ENCODE results near the gene ABI3BP. TPM values are rescaled to one million over a fixed set of nuclear protein-coding genes. Genes with fewer than 3 reads are reported as not detected.

ABI3BP gene
- total RNA-seq, 1 donor from 2014 or later, result 91.1 TPM

DNA sequence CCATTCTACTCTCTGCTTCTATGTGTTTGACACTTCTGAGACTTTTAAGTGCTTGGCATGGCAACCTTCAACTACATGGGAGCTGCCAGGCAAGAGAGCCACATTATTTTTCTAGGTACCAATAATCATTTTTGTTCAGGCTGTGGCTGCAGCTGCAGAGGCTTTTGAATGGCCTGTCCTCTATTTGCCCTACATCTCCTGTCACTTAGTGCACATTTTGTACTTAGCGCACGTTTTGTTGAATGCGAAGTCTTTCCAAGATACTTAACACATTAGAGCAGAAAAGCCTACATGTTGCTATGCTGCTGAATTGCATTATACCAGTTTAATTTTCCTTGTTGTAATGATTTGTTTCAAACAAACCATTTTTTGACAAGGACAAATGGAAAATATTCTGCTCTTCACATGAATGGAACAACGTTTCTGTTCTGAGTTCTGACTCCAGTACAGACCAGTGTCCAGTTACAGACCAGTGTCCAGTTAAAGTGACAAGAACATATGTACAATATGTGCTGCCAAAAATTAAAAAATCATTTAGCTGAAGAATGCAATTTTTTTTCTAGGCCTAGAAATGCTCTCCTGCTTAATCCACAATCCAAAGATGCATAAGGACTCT, 113.9 kb downstream of the ABI3BP start:
- no peak overlapping the region for H3K27ac ChIP-seq

GRCh38 chr3:100877286-100877685, 115.9 kb downstream of the ABI3BP start:
- no peak overlapping the region for H3K4me3 ChIP-seq
- no peaks in the 10 kb centered on the region for H3K36me3 ChIP-seq
- H3K27ac ChIP-seq, result no peak overlapping the region
- intact Hi-C loops (cut with DNase I), result no loop called here
- no peaks in the 10 kb centered on the region for H3K9me3 ChIP-seq
- TF ChIP-seq, protein P1, sequence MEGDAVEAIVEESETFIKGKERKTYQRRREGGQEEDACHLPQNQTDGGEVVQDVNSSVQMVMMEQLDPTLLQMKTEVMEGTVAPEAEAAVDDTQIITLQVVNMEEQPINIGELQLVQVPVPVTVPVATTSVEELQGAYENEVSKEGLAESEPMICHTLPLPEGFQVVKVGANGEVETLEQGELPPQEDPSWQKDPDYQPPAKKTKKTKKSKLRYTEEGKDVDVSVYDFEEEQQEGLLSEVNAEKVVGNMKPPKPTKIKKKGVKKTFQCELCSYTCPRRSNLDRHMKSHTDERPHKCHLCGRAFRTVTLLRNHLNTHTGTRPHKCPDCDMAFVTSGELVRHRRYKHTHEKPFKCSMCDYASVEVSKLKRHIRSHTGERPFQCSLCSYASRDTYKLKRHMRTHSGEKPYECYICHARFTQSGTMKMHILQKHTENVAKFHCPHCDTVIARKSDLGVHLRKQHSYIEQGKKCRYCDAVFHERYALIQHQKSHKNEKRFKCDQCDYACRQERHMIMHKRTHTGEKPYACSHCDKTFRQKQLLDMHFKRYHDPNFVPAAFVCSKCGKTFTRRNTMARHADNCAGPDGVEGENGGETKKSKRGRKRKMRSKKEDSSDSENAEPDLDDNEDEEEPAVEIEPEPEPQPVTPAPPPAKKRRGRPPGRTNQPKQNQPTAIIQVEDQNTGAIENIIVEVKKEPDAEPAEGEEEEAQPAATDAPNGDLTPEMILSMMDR (IDR thresholded peaks at IDR 0.05), result no peak
- TF ChIP-seq POLR2AphosphoS5 (IDR thresholded peaks at IDR 0.05; ENCODE audit: insufficient read depth in 1 of 2, low read depth in 1 of 2), result no peak
- no peak for TF ChIP-seq POLR2A (IDR thresholded peaks at IDR 0.05)
- H3K27me3 ChIP-seq, result no peaks in the 10 kb centered on the region
- DNase-seq (ENCODE audit: extremely low spot score in 2 of 2), result no peak
- H3K4me1 ChIP-seq, result peaks cover 19% of the 10 kb centered on the region

More for the DNA sequence above, 113.9 kb downstream of the ABI3BP start:
- H3K4me3 ChIP-seq, result no peak overlapping the region
- no peaks in the 10 kb centered on the region for H3K27me3 ChIP-seq
- H3K4me1 ChIP-seq, result peaks cover 19% of the 10 kb centered on the region
- no peak for DNase-seq (ENCODE audit: extremely low spot score in 2 of 2)
- intact Hi-C loops (cut with DNase I), result no loop called here
- TF ChIP-seq POLR2A (IDR thresholded peaks at IDR 0.05), result no peak
- TF ChIP-seq POLR2AphosphoS5 (IDR thresholded peaks at IDR 0.05; ENCODE audit: insufficient read depth in 1 of 2, low read depth in 1 of 2), result no peak
- TF ChIP-seq, protein P1 (IDR thresholded peaks at IDR 0.05), result no peak
- no peaks in the 10 kb centered on the region for H3K9me3 ChIP-seq
- H3K36me3 ChIP-seq, result no peaks in the 10 kb centered on the region

DNA sequence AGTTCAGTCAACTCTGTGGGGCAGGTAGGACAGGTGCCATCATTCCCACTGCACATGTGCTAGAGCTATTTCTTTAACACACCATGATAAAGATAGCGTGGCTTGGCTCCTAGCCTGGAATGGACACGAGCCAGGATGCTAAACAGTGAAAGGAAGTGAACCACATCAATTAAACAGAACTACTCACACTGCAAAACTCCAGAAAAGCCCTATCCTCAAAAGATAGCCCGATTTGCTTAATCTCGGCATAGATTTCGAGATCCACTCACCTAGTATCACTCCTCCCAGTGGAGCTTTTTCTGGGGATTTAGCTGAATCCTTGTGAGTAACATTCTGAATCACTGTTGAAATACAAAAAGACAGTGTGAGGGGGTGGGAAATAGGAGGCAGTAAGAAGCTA, 118.0 kb downstream of the ABI3BP start:
- Histone ChIP-seq H3K36me3 (no peaks in the 10 kb centered on the region), H3K9me3 (no peaks in the 10 kb centered on the region), H3K4me3 (no peak overlapping the region), H3K27me3 (no peaks in the 10 kb centered on the region), H3K27ac (no peak overlapping the region), H3K4me1 (peaks cover 12% of the 10 kb centered on the region)
- intact Hi-C loops (cut with DNase I), result no loop called here
- TF ChIP-seq POLR2A (IDR thresholded peaks at IDR 0.05) (no peak), POLR2AphosphoS5 (IDR thresholded peaks at IDR 0.05; ENCODE audit: insufficient read depth in 1 of 2, low read depth in 1 of 2) (no peak)
- TF ChIP-seq, protein P1 (IDR thresholded peaks at IDR 0.05), result no peak
- DNase-seq (ENCODE audit: extremely low spot score in 2 of 2), result no peak

GRCh38 chr3:100873611-100874010, 119.6 kb downstream of the ABI3BP start:
- no peak overlapping the region for H3K4me3 ChIP-seq
- no peak for TF ChIP-seq POLR2AphosphoS5 (IDR thresholded peaks at IDR 0.05; ENCODE audit: insufficient read depth in 1 of 2, low read depth in 1 of 2)
- TF ChIP-seq, protein P1 (IDR thresholded peaks at IDR 0.05), result no peak
- no peak for TF ChIP-seq POLR2A (IDR thresholded peaks at IDR 0.05)
- no peak overlapping the region for H3K27ac ChIP-seq
- intact Hi-C loops (cut with DNase I), result no loop called here
- peaks cover 9% of the 10 kb centered on the region for H3K4me1 ChIP-seq
- no peak for DNase-seq (ENCODE audit: extremely low spot score in 2 of 2)
- H3K36me3 ChIP-seq, result no peaks in the 10 kb centered on the region
- H3K27me3 ChIP-seq, result no peaks in the 10 kb centered on the region
- H3K9me3 ChIP-seq, result no peaks in the 10 kb centered on the region

DNA sequence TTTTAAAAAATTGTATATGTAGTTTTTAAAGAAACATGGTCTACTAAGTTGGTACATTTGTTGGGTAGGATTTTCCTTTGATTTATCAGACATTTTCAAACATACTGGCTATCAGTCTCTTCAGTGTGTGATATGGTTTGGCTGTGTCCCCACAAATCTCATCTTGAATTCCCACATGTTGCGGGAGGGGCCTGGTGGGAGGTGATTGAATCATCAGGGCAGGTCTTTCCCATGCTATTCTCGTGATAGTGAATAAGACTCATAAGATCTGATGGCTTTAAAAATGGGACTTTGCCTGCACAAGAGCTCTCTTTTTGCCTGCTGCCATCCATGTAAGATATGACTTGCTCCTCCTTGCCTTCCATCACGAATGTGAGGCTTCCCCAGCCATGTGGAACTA, 121.9 kb downstream of the ABI3BP start:
- Histone ChIP-seq H3K27ac (no peak overlapping the region), H3K36me3 (no peaks in the 10 kb centered on the region), H3K4me3 (no peak overlapping the region), H3K27me3 (no peaks in the 10 kb centered on the region), H3K9me3 (no peaks in the 10 kb centered on the region), H3K4me1 (peaks cover 9% of the 10 kb centered on the region)
- DNase-seq (ENCODE audit: extremely low spot score in 2 of 2), result no peak
- no peak for TF ChIP-seq POLR2A (IDR thresholded peaks at IDR 0.05)
- intact Hi-C loops (cut with DNase I), result no loop called here

Data from vagina (tissue), 2 donors.